NCI-H1417 (cell line): ENCODE measurements around the gene CD4.
A peak's percentile ranks its signal among the peaks of the same experiment; 100 is the strongest.

Experiments used
- DNase-seq, 3 experiments: peaks; one replicate each; lab custom pipeline; 2025; lab: John Stamatoyannopoulos, UW

CD4 gene

GRCh38 chr12:6868211-6869048, 79.1 kb downstream of the CD4 start:
- DNase-seq, result peak in 1 of 3 experiments; percentile 38

- DNase-seq, result peak; percentile 80 to 90 (median 88)
Measured at GRCh38 chr12:6869049-6870021, 80.0 kb downstream of the CD4 start.

- peak in 1 of 3 experiments; percentile 15 for DNase-seq
Measured at GRCh38 chr12:6870304-6870703, 81.0 kb downstream of the CD4 start.
